Endothelial cell (in vitro differentiated cells): Measurements from ENCODE around the gene KDM4B. TPM values are rescaled to one million over a fixed set of nuclear protein-coding genes. Genes with fewer than 3 reads are reported as not detected.
A peak's percentile ranks its signal among the peaks of the same experiment; 100 is the strongest.

Experiments used
- DNase-seq: peaks from one replicate; pipeline ENCODE4 v3.0.0; 2021; ENCODE audit warnings: low spot score
- H3K27ac Mint-ChIP-seq: one replicate; pipeline ENCODE4 v1.8.0; 2021; ENCODE audit warnings: mixed read lengths, inconsistent platforms; ENCODE audit not compliant: unreplicated experiment
- H3K27me3 Mint-ChIP-seq: one replicate; pipeline ENCODE4 v1.8.0; 2021; ENCODE audit warnings: mild to moderate bottlenecking, moderate library complexity, mixed read lengths, inconsistent platforms; ENCODE audit not compliant: unreplicated experiment
- H3K36me3 Mint-ChIP-seq: one replicate; pipeline ENCODE4 v1.8.0; 2021; ENCODE audit warnings: mild to moderate bottlenecking, low read depth, mixed read lengths, inconsistent platforms; ENCODE audit not compliant: unreplicated experiment
- H3K4me1 Mint-ChIP-seq: one replicate; pipeline ENCODE4 v1.8.0; 2021; ENCODE audit warnings: mild to moderate bottlenecking, mixed read lengths, inconsistent platforms; ENCODE audit not compliant: unreplicated experiment
- H3K4me3 Mint-ChIP-seq: one replicate; pipeline ENCODE4 v1.8.0; 2021; ENCODE audit warnings: mild to moderate bottlenecking, mixed read lengths, inconsistent platforms; ENCODE audit not compliant: unreplicated experiment
- H3K9me3 Mint-ChIP-seq: one replicate; pipeline ENCODE4 v1.8.0; 2021; ENCODE audit warnings: mixed read lengths, inconsistent platforms; ENCODE audit not compliant: unreplicated experiment
- CTCF ChIP-seq: fragments of 200-600 bp; sonication (generic); IDR thresholded peaks from one replicate; pipeline ENCODE4 v1.5.0; 2021; ENCODE audit warnings: antibody characterized with exemption; ENCODE audit not compliant: unreplicated experiment
- total RNA-seq: library from RNA; stranded (reverse); fragmentation: NEBNext Ultra II Directional; extraction: Animal tissue kit (Norgen Biotek cat#: 25700); gene quantifications from one replicate; pipeline ENCODE4 v1.2.1, GENCODE V29; 2021; ENCODE audit not compliant: unreplicated experiment

KDM4B gene
- total RNA-seq, 1 donor from 2014 or later = 42.4 TPM

GRCh38 chr19:5086230-5086629 is 117.3 kb downstream of the KDM4B start:
- peaks cover 12% of the 10 kb centered on the region for H3K36me3 Mint-ChIP-seq
- no peak for TF ChIP-seq CTCF
- H3K27ac Mint-ChIP-seq = no peak overlapping the region
- no peak overlapping the region for H3K4me3 Mint-ChIP-seq
- peaks cover 8% of the 10 kb centered on the region for H3K27me3 Mint-ChIP-seq
- H3K4me1 Mint-ChIP-seq = peaks cover 2% of the 10 kb centered on the region
- no peaks in the 10 kb centered on the region for H3K9me3 Mint-ChIP-seq
- DNase-seq = no peak

- no peak for DNase-seq
- H3K36me3 Mint-ChIP-seq = peaks cover 12% of the 10 kb centered on the region
- H3K4me1 Mint-ChIP-seq = peaks cover 2% of the 10 kb centered on the region
- H3K4me3 Mint-ChIP-seq = no peak overlapping the region
- no peak overlapping the region for H3K27ac Mint-ChIP-seq
- no peak for TF ChIP-seq CTCF
- H3K9me3 Mint-ChIP-seq = no peaks in the 10 kb centered on the region
- H3K27me3 Mint-ChIP-seq = peaks cover 8% of the 10 kb centered on the region
Measured at GRCh38 chr19:5086725-5087439, 118.0 kb downstream of the KDM4B start.

GRCh38 chr19:5089283-5089682 is 120.4 kb downstream of the KDM4B start:
- no peak for TF ChIP-seq CTCF
- Mint-ChIP-seq H3K27me3 (peaks cover 11% of the 10 kb centered on the region), H3K4me3 (peak overlapping the region; percentile 72), H3K4me1 (no peaks in the 10 kb centered on the region), H3K9me3 (no peaks in the 10 kb centered on the region), H3K27ac (no peak overlapping the region), H3K36me3 (peaks cover 12% of the 10 kb centered on the region)
- no peak for DNase-seq

- Mint-ChIP-seq H3K4me3 (no peak overlapping the region), H3K27ac (peak overlapping the region; percentile 36), H3K4me1 (no peaks in the 10 kb centered on the region), H3K9me3 (no peaks in the 10 kb centered on the region), H3K27me3 (peaks cover 11% of the 10 kb centered on the region), H3K36me3 (peaks cover 12% of the 10 kb centered on the region)
- no peak for DNase-seq
- no peak for TF ChIP-seq CTCF
Measured at GRCh38 chr19:5090465-5091017, 121.6 kb downstream of the KDM4B start.

- Mint-ChIP-seq H3K36me3 (peaks cover 12% of the 10 kb centered on the region), H3K27me3 (peaks cover 11% of the 10 kb centered on the region), H3K4me3 (no peak overlapping the region), H3K9me3 (no peaks in the 10 kb centered on the region), H3K4me1 (no peaks in the 10 kb centered on the region), H3K27ac (peak overlapping the region; percentile 36)
- DNase-seq = no peak
- TF ChIP-seq CTCF = no peak
Measured at GRCh38 chr19:5091018-5091683, 122.2 kb downstream of the KDM4B start.
